Stimulated activated CD4-positive, alpha-beta T cell treated with anti-CD3 and anti-CD28 coated beads, Interleukin-4, amount 100 ng/mL, for 24 hours (primary cell): Measurements from ENCODE around the gene PRPF8.

Experiments
- DNase-seq: peaks from one replicate; pipeline ENCODE4 v3.0.0-alpha.2; 2020

The PRPF8 gene

DNA sequence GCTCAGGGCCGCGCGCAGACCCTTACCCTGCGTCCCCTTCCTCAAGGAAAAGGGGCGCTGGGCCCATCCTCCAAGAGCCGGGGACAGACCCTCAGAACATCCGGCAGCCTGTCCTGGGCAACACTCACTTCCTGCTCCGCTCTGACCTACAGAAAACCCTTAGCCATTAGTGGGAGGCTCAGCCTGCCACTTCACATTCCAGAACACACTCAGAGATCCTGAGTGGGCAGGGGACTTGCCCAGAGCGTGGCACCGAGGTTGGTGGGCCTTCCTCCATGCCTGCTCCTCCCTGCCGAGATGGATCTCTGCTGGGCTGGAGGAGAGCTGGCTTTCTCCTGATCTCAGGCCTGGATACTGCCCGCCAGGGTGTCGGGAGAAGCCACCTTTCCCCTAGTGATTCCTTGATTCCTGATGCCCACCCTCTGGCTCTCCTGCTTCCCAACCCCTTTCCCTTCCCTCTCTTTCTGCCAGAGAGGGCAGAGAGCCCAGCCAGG, 40.6 kb downstream of the PRPF8 start:
- DNase-seq: no peak

DNA sequence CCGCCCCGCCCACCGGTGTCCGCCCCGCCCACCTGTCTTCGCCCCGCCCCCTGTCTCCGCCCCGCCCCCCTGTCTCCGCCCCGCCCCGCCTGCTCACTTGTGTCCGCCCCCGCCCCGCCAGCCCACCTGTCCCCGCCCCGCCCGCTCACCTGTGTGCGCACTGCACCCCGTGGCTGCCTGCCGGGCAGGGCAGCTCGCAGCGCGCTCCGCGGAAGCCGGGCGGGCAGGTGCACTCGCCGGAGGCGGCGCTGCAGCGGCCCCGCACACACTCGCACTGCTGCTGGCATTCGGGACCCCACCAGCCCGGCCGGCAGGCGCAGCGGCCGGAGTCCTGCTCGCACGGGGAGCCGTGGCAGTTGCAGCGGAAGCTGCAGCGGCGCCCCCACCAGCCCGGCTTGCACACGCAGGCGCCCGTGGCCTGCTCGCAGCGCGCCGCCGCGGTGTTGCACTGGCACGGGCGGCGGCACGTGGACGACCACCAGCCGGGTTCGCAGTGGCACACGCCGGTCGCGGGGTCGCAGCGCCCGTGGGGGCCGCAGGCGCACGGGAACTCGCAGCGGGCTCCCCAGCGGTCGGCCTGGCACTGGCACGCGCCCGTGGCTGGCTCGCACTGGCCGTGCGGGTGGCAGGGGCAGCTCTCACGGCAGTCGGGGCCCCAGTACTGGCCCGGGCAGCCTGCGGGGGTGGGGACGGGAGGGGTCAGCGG, 41.2 kb downstream of the PRPF8 start:
- peak; percentile 51 for DNase-seq

DNA sequence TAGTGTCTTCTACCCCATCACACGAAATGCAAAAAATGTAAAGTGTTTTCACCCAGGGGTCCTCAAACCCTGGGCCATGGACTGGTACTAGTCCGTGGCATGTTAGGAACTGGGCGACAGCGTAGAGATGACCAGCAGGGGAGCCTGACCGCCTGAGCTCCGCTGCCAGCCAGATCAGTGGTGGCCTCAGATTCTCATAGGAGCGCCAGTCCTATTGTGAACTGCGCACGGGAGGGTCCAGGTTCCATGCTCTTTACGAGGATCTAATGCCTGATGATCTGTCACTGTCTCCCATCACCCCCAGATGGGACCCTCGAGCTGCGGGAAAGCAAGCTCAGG, 43.6 kb downstream of the PRPF8 start:
- no peak for DNase-seq

DNA sequence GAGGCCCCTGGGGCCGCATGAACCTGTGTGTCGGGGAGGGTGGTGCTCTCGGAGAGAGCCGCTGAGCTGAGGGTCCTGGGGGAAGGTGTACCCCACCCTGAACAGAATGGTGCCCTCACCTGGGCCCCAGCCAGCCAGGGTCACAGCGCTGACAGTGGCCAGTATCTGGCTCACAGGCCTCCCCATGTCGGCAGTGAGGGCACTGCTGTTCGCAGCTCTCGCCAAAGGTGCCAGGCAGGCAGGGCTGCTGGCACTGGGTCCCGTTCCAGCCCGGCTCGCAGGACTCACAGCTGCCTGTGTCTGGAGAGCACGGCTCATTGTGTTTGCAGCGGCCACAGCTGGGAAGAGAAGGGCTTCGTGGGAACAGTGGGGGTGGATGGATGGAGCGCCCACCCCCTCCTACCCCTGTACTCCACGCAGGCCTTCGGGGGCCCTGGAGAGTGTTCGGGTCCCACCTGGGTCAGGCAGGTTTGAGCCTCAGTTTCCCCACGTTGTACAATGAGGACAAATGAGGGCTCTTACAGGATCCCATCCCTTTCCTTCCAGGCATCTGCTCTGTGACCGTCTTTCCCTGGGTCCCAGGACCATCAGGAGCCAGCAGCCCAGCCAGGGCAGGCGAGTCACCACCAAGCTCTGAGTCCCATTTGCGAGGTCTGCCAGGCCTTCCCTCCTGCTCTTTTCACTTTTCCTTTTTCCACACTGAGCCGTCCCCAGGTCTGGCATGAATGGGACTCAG, 44.2 kb downstream of the PRPF8 start:
- no peak for DNase-seq

DNA sequence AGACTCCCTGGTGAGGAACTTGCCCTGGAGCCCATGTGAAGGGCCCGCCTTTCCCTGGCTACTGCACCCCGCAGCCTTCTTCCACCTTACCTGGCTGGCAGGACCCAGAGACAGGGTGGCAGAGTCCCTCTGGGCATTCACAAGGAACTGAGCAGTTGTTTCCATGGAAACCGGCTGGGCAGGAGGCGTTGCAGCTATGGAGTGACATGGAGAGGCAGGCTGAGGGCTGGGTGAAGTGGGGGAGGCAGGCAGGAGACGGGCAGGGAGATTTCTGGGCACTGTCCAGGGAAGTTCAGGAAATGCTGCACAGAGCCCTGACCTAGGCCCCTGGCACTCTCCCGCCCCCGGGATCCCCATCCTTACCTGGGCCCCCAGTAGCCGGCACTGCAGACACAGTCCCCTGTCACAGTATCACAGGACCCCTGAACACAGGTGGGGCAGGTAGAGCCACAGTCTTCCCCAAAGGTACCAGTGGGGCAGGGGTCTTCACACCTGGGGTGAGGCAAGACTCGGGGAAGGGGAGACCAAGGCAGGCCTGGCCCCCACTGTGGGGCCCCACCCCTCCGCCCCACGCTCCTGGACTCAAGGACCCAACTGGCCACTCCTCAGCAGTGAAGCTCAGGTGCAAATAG, 45.0 kb downstream of the PRPF8 start:
- DNase-seq: no peak

DNA sequence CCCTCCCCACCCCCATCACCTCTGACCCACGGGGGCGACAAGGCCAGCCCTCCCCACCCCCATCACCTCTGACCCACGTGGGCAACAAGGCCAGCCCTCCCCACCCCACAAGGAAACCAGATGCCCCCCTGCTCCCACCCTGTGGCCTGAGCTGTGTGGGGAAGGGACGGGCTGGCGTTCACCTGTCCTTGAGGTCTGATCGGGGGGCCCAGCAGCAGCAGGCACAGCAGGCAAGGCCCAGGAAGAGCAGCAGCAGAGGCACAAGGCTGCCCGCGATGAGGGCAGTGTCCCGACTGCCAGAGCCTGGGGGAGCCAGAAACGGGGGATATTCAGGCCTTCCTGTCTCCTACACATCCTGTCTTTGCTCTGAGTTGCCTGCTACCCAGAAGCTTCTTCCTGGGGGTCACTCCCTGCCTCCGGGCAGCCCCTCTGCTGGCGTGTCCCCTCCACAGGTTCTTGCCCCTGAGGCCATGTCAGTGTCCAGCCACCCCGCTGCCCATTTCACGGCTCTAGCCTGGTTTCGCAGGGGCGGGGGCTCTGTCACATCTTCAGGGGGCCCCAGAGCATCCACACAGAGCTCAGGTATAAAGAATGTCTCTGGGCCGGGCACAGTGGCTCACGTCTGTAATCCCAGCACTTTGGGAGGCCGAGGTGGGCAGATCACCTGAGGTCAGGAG, 45.9 kb downstream of the PRPF8 start:
- no peak for DNase-seq

DNA sequence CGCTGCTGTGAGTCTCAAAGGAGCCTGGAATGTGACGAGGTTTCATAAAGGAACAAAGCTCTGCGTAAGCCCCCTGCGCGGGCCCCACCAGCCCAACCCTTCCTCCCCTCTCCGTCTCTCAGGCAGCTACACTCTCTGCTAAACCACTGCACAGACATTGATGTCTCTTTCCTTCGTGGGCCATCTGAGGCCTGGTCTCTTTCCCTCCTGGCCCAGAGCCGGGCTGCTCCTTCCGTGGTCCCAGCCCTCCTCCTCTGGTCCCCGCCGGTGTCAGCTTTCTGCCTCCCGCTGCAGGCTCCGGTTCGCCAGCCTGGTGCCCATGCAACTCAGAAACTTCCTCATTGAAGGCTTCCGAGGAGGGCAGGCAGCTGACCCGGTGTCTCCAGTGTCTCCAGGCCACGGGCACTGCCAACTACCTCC, 46.5 kb downstream of the PRPF8 start:
- no peak for DNase-seq

DNA sequence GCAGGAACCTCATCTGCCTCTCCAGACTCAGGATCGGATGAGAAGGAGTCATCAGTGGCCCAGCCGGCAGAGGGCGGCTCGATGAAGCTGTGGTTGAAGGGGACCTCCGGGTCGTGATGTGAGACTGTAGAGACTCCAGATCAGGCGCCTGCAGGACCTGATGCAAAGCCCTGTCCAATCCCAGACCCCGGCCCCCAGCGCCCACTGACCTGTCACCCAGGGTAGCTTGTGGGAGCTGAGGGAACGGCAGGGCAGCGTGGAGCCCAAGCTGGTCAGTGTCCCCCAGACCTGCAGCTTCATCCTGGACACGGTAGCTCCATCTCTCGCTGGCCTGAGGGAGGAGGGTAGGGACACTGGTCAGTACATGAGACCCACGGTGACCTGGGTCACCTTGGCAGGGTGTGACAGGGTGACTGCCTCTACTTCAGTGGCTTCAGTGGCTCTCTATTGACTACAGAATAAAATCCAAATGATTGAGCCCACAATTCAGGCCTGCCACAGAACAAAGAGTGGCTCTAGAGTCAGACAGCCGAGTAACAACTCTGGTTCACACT, 47.9 kb downstream of the PRPF8 start:
- DNase-seq: no peak

DNA sequence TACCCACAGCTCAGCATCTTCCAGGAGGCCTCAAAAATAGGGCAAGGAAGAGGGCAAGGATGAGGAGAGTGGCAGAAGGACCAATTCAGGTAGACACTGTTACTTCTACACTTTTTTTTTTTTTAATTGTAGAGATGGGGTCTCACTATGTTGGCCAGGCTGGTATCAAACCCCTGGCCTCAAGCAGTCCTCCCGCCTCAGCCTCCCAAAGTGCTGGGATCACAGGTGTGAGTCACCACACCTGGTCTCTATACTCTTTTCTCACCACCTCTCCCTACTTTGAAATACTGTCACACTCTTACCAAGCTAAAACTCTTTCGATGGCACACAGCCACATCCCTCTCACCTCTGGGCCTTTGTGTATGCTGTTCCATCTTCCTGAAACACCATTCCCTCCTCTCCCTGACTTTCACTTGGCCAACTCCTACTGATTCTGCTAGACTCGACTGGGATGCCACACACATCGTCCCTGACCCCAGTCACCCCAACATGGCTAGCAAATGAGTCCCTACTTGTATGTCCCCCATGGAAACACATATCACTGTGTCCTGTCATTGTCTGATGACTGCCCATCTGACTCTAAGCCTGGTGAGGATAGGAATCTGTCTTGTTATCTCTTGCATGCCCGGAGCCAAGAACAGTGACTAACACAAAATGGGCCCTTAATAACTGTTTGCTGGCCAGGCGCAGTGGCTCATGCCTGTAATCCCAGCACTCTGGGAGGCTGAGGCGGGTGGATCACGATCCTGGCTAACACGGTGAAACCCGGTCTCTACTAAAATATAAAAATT, 48.8 kb downstream of the PRPF8 start:
- no peak for DNase-seq

DNA sequence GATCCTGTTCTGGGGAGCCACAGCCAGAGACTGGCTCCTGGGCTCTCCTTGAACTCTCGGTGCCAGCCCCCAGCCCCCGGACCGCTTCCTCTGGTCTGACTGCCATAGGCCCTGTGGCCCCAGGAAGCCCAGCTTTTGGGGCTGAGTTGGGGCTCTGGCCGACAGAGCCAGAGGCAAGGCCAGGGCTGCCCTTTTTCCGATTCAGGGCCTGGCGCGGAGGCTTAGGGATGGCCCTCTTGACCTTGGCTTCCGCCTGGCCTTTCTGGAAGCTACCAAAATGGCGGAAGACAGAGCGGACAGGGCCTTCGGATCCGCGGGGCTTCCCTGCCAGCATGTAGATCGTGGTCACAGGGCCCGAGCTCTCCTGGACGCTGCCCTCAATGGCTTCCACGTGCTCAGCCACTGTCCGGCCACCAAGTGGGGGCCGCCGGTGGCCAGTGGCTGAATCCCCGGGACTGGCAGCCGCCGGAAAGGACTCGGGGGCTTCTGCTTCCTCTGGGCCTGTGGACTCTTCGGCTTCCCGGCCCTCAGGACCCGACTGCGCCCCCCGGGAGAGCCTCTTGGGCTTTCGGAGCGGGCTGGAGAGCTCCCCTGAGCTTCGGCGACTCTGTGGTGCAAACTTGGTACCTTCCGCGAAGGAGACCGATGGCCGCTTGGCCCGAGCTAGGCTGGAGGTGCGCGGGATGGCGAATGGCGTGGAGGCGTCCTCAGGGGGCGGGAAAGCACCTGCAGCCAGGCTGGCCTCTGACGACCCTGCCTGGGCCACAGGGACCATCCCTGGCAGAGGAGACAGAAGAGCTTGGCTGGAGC, 49.6 kb downstream of the PRPF8 start:
- DNase-seq: no peak

DNA sequence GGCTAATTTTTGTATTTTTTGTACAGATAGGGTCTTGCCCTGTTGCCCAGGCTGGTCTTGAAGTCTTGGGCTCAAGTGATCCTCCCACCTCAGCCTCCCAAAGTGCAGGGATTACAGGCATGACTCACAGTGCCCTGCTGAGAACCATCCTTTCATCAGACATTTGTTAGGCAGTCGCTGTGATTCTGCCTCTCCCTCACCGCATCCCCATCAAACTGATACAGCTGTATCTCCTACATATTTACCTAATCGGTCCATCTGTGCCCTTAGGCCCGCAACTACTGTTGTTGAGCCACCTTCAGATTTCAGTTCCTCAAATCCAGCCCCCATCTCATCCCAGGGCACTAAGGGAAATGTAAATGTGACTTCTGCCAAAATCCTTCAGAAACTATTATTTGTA, 54.0 kb downstream of the PRPF8 start:
- no peak for DNase-seq

DNA sequence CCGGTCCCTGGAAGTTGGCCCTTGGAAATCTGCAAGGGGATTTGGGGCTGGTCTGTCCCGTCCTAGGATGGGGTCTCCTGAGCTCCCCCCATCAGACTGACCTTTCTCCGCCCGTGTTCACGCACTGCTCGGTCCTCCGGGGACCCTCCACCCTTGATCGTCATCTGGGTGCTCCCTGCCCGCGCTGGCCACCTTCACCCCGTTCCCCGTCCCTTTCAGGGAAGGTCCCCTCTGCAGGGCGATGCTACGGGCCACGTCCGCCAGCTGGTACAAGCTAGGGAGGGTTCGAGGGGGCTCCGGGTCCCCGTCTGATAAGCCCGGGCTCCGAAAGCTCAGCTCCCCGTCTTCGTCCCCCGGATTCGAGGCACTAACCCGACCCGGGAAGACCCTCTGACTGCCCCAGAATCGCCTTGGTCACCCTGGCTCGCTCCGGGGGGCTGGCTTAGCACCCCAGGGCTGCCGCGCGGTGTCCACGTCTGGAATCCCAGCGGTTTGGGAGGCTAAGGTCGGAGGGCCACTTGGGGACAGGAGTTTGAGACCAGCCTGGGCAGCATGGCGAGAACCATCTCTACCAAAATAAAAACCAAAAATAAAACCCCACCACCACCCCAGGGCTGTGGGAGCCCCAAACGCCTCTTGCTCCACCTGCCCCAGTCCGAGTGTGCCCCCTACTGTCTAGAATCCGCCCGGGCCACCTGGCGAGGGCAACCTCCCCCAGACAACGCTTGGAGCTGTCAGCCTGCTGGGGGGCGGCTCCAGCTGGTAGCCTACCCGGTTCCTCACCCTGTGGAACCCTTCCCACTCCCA, 55.0 kb downstream of the PRPF8 start:
- peak; percentile 84 for DNase-seq

DNA sequence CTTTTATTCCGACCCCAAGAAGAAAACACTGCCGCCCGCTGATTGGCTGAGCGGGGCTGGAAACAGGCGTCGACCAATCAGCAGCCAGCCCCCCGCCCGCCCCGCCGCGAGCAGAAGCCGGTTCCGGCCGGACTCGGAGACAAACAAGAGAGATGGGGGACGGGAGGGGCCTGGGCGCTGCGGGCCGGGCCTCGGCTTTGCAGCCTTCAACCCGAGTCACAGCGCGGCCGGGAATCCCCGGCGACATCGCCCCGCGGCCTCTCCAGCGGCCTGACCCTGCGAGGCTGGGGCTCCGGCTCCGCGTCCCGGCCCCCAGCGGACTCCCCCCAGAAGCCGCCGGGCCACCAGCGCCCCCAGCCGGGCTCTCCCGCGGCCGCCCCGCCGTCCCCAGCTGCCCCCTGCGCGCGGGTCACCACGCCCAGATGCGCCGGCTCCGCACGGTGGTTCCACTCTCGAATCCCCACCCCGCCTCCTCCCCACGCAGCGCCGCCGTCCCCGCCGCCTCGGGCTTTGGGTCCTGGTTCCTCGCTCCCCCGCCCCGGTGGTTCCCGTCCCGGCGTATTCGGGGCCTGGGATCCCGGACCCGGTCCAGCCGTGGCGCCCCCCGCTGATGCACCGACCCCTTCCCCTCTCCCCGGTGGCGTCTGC, 55.7 kb downstream of the PRPF8 start:
- DNase-seq: peak; percentile 90

DNA sequence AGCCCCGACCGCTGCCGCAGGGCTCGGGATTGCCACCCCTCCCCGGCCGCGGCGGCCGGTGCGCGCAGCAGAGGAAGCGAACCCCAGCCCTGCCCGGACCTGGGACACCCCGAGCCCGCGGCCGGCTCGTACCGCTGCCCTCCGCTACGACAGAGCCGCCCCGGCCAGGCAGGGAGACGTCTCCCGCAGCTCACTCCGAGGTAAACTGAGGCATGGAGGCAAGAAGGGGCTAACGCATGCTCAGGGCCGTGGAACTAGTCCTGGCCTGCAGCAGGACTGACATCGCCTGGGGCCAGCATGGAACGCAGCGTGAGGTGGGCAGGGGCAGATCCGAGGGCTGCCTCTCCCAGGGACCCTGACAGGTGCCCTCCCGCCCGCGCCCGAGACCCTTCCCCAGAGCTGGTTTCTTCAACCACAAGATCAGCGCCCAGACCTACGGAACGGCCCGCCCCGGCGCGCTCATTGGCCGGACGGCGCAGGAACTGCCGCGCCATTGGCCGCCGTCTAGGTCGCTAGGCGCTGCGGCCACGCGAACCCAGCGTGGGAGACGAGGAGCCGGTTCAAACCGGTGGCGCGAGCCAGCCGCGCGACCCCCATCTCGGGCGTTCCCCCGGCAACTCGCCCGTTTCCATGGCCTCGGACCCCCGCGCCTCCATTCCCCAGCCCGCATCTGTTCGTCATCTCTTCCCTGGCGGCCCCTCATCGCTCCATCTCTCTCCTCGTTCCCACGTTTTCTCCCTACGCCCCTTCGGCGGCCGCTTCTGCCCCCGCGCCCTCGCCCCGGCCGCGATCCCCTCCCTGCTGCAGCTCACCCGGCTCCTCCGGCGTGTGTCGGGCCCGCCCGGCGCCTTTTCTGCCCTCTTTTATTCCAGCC, 56.4 kb downstream of the PRPF8 start, which contains the start of gene SLC43A2:
Gene SLC43A2, minus strand, starts transcription at position 853 of the 874 bp plus-strand sequence. CDS start 960 bp downstream, outside the sequence.
- DNase-seq: peak; percentile 78

DNA sequence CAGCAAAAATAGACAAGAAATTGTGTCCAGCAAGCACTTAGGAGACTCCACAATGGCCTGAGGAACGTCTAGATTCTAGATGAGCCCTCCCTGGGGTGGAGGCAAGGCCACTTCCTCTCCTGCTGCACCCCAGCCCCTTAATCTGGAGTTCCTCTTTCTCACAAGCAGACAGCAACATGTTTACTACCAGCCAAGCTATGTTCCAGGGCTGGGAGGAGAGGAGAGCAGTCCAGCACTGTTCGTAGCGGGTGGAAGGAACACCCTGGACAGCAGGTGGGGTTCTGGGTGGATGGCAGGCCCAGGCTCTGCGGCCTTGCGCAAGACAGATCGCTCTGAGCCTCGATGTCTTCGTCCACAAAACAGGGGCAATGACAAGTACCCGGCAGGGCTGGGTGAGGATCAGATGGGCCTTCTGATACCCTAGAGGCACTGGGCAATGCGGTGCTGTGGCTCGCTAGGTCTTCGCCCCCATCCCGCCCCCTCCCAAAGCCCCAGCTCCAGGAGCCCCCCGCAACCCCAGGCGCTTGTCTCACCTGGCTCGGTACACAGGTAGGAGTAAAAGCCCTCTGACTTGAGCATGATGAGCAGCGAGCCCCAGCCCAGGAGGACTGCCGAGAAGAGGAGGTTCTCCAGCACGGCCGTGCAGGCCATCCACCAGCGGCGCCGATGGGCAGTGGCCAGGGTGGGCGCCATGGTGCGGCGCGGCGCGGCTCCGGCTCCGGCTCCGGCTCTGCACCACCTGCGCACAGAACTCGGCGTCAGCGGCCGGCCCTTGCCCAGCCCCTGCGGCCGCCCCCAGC, 57.3 kb downstream of the PRPF8 start:
- DNase-seq: no peak

DNA sequence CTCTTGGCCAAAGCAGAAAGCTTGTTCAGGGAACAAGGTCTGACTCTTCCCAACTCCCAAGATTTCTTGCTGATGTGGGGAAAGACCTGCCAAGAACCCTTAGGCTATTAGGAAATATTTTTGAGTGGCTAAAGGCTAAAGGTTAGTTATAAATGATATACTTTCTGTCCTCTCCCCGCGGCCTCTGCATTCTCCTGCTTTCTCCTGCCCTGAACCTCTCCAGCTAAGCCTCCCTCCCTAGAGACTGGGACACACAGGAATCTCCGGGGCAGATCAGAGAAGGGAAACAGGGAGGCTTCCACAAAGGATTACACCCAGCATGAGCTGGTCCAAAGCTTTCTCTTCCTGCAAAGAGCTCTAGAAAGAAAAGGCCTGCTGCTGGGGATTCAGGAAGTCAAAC, 58.3 kb downstream of the PRPF8 start:
- DNase-seq: no peak

DNA sequence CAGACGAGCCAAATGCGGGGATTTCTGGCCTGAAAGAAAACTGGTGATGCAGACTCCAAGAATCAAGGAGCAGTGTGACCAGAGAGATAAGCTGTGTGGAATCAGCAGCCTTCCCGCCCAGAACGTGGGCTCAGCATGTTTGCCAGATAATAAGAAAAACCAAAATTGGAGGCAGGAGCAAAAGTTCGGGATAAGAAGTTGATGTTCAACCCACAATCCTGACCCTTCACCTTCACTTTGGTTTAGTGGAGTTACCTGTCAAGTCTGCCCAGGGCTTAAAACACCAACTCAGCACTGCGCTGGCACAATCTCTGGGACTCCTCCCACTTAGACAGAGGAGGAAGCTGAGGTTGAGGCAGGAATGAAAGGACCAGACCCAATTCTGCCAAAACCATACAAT, 59.1 kb downstream of the PRPF8 start:
- DNase-seq: no peak

DNA sequence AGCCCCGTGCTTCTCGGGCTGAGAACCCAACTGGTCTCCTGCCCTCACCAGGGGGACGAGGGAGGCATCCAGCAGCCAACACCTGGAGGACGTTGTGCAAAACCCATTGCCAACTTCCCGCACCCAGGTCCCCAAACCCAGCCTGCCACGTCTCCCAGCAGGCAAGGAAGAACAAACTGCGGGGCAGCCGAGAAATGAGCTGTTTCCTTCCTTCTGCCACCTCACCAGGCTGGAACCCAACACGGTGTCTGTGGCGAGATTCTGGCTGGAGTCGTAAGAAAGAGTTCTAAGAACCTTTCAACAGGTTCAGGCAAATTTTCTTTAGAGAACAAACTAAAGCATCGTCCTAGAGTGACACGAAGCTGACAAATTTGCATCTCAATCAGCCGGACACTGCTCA, 59.6 kb downstream of the PRPF8 start:
- DNase-seq: no peak
